IMR-90 (cell line): ENCODE data around the gene NMT1.

Source experiments
- BHLHE40 ChIP-seq: fragments of 150-350 bp; IDR thresholded peaks from 2 replicates; pipeline ENCODE4 v1.6.1; 2016; ENCODE audit warnings: mild to moderate bottlenecking, low read depth, low read length
- CHD1 ChIP-seq: IDR thresholded peaks from 2 replicates; pipeline ENCODE4 v1.6.1; 2012; ENCODE audit warnings: low read depth, low read length, improper control_type of control experiment
- FOS ChIP-seq: fragments of 150-350 bp; IDR thresholded peaks from 2 replicates; pipeline ENCODE4 v1.6.1; 2016; ENCODE audit warnings: low read depth, low read length
- MAZ ChIP-seq: IDR thresholded peaks from 2 replicates; pipeline ENCODE4 v1.6.1; 2012; ENCODE audit warnings: low read depth, mild to moderate bottlenecking, low read length, improper control_type of control experiment, moderate library complexity, borderline replicate concordance
- POLR2A ChIP-seq: IDR thresholded peaks from 2 replicates; pipeline ENCODE4 v1.6.1; 2012; ENCODE audit warnings: mild to moderate bottlenecking, low read depth, low read length
- RAD21 ChIP-seq: IDR thresholded peaks from 2 replicates; pipeline ENCODE4 v1.6.1; 2012; ENCODE audit warnings: low read length, improper control_type of control experiment
- RFX5 ChIP-seq: IDR thresholded peaks from 2 replicates; pipeline ENCODE4 v1.8.0; 2012; ENCODE audit warnings: low read depth, mild to moderate bottlenecking, low read length, moderate library complexity
- TF ChIP-seq, protein P1 (sequence below): conservative IDR thresholded peaks from 2 replicates; pipeline ENCODE4 v1.5.1; 2012; ENCODE audit warnings: mild to moderate bottlenecking, low read depth, low read length, improper control_type of control experiment

DNA sequence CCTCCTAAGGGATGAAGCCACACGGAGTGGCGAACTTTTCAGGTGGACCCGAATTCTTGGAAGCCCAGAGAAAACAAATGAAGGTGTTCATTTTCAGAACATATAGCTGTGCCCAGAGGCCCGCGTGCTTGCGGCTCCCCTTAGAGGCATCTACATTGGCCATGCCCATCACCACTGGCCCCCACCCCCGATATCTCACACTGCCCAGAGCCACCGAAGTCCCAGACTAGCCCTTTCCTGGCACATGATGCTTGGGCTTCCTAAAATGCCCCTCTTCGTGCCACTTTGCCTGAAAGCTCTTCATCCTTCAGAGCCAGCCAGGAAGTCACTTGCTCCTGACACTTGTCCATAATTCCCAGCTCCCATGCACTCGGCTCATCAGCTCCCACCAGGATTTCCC lies 85.0 kb downstream of the NMT1 start:
- TF ChIP-seq, protein P1, sequence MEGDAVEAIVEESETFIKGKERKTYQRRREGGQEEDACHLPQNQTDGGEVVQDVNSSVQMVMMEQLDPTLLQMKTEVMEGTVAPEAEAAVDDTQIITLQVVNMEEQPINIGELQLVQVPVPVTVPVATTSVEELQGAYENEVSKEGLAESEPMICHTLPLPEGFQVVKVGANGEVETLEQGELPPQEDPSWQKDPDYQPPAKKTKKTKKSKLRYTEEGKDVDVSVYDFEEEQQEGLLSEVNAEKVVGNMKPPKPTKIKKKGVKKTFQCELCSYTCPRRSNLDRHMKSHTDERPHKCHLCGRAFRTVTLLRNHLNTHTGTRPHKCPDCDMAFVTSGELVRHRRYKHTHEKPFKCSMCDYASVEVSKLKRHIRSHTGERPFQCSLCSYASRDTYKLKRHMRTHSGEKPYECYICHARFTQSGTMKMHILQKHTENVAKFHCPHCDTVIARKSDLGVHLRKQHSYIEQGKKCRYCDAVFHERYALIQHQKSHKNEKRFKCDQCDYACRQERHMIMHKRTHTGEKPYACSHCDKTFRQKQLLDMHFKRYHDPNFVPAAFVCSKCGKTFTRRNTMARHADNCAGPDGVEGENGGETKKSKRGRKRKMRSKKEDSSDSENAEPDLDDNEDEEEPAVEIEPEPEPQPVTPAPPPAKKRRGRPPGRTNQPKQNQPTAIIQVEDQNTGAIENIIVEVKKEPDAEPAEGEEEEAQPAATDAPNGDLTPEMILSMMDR = no peak
- no peak for TF ChIP-seq BHLHE40
- no peak for TF ChIP-seq FOS
- no peak for TF ChIP-seq MAZ
- no peak for TF ChIP-seq RAD21
- no peak for TF ChIP-seq CHD1
- no peak for TF ChIP-seq RFX5
- no peak for TF ChIP-seq POLR2A
